HEK293T (cell line): Measurements from ENCODE around the gene SLC26A1.
A peak's percentile ranks its signal among the peaks of the same experiment; 100 is the strongest.

ENCODE experiments used
- CTCF ChIA-PET: fragments of 350-600 bp; formaldehyde crosslinking; extraction: SDS; loops from one replicate; lab custom pipeline; 2021; ENCODE audit warnings: antibody characterized with exemption, inconsistent platforms; lab: Yijun Ruan, JAX
- POLR2A ChIA-PET: fragments of 350-600 bp; formaldehyde crosslinking; extraction: SDS; loops from one replicate; lab custom pipeline; 2020; ENCODE audit warnings: antibody characterized with exemption, inconsistent platforms; lab: Yijun Ruan, JAX
- DNase-seq: peaks from one replicate; pipeline ENCODE4 v3.0.0; 2012; ENCODE audit warnings: mixed read lengths; ENCODE audit errors: extremely low spot score
- ARNT ChIP-seq: fragments of 450-650 bp; IDR thresholded peaks from 2 replicates; pipeline ENCODE4 v1.6.1; 2017; ENCODE audit warnings: mild to moderate bottlenecking
- BHLHE40 ChIP-seq: fragments of 450-650 bp; IDR thresholded peaks from 2 replicates; pipeline ENCODE4 v1.6.1; 2016; ENCODE audit warnings: mild to moderate bottlenecking, moderate library complexity, borderline replicate concordance
- CTBP1 ChIP-seq: fragments of 450-650 bp; IDR thresholded peaks from 2 replicates; pipeline ENCODE4 v1.6.1; 2016; ENCODE audit warnings: borderline replicate concordance
- ELF4 ChIP-seq: fragments of 450-650 bp; IDR thresholded peaks from 2 replicates; pipeline ENCODE4 v1.6.1; 2017; ENCODE audit warnings: antibody characterized with exemption
- FOXA1 ChIP-seq: fragments of 450-650 bp; IDR thresholded peaks from 2 replicates; pipeline ENCODE4 v1.6.1; 2016; ENCODE audit warnings: mild to moderate bottlenecking
- FOXK2 ChIP-seq: fragments of 450-650 bp; IDR thresholded peaks from 2 replicates; pipeline ENCODE4 v1.6.1; 2016; ENCODE audit warnings: mild to moderate bottlenecking
- FOXM1 ChIP-seq: fragments of 450-650 bp; IDR thresholded peaks from 2 replicates; pipeline ENCODE4 v1.6.1; 2017; ENCODE audit warnings: mild to moderate bottlenecking, borderline replicate concordance
- HDGF ChIP-seq: fragments of 450-650 bp; IDR thresholded peaks from 2 replicates; pipeline ENCODE4 v1.6.1; 2017; ENCODE audit warnings: antibody characterized with exemption, borderline replicate concordance
- L3MBTL2 ChIP-seq: fragments of 450-650 bp; conservative IDR thresholded peaks from 2 replicates; pipeline ENCODE4 v1.6.1; 2016; ENCODE audit warnings: mild to moderate bottlenecking
- LEF1 ChIP-seq: fragments of 450-650 bp; IDR thresholded peaks from 2 replicates; pipeline ENCODE4 v1.6.1; 2017; ENCODE audit warnings: mild to moderate bottlenecking, borderline replicate concordance
- NFRKB ChIP-seq: fragments of 450-650 bp; IDR thresholded peaks from 2 replicates; pipeline ENCODE4 v1.6.1; 2016; ENCODE audit warnings: mild to moderate bottlenecking, moderate library complexity
- SP1 ChIP-seq: fragments of 450-650 bp; IDR thresholded peaks from 2 replicates; pipeline ENCODE4 v1.6.1; 2017
- SUZ12 ChIP-seq: fragments of 450-650 bp; IDR thresholded peaks from 2 replicates; pipeline ENCODE4 v1.6.1; 2016; ENCODE audit warnings: mild to moderate bottlenecking
- TARDBP ChIP-seq: fragments of 450-650 bp; IDR thresholded peaks from 2 replicates; pipeline ENCODE4 v1.6.1; 2016
- ZNF384 ChIP-seq: fragments of 450-650 bp; IDR thresholded peaks from 2 replicates; pipeline ENCODE4 v1.6.1; 2016
- TF ChIP-seq, protein P1 (sequence below): fragments of 450-650 bp; IDR thresholded peaks from 2 replicates; pipeline ENCODE4 v1.6.1; 2016

SLC26A1 gene

DNA sequence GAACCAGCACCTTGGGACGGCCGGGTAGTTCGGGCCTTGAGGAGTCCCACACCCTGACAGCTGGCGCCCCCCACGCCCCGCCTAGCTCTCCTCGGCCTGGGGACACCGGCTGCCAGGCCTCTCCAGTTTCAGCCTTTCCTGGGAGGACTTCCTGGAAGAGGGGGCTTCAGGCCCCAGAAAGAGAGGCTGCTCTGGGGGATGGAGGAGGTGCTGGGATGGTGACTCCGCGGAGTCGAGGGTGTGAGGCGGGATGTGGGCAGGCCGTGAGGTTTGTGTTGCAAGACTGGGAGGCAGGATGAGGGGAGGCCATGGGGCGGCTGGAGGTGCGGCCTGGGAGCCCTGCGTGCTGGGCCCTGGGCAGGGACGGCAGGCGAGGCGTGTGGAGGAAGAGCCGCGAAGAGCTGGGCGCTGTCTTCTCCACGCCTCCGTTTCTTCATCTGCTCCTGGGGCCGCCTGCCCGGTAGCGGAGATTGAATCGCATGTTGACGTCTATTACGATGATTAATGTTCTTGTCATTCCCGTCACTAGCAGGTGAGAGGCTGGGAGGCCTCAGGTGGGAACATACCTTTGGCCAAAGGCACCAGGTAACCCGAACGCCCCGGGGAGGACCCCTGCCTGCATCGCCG, 17.3 kb upstream of the SLC26A1 start:
- ChIA-PET CTCF (no interaction called here), POLR2A (interaction anchor here (0.7 to 1.8 kb wide), 2 partner anchors 23 to 78 kb away, joined by 4 to 5 read pairs; partner anchors contain the start of genes GAK, IDUA and TMEM175)
- DNase-seq, result no peak
- TF ChIP-seq, protein P1, sequence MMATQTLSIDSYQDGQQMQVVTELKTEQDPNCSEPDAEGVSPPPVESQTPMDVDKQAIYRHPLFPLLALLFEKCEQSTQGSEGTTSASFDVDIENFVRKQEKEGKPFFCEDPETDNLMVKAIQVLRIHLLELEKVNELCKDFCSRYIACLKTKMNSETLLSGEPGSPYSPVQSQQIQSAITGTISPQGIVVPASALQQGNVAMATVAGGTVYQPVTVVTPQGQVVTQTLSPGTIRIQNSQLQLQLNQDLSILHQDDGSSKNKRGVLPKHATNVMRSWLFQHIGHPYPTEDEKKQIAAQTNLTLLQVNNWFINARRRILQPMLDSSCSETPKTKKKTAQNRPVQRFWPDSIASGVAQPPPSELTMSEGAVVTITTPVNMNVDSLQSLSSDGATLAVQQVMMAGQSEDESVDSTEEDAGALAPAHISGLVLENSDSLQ, result peak; percentile 80
- TF ChIP-seq HDGF, result no peak
- TF ChIP-seq ELF4, result no peak
- TF ChIP-seq L3MBTL2, result peak; percentile 51; the same call in 1 of the 2 replicates
- no peak for TF ChIP-seq CTBP1

- ChIA-PET CTCF (no interaction called here), POLR2A (interaction anchor here (1.8 kb wide), 1 partner anchor 23 kb away, joined by 5 read pairs; the partner anchor contains the start of gene IDUA)
- peak; percentile 94 for DNase-seq
- TF ChIP-seq NFRKB, result no peak
- no peak for TF ChIP-seq HDGF
- TF ChIP-seq FOXK2, result no peak
- TF ChIP-seq CTBP1, result 0 out of 2 replicates have a peak, but pooled peaks have one; percentile 22
- no peak for TF ChIP-seq ELF4
- TF ChIP-seq, protein P1, result no peak
Observed at GRCh38 chr4:1009542-1010394, 16.6 kb upstream of the SLC26A1 start.

GRCh38 chr4:1008840-1009541, 15.8 kb upstream of the SLC26A1 start:
- no peak for DNase-seq
- TF ChIP-seq SP1 (no peak), FOXK2 (no peak), ZNF384 (no peak), TARDBP (no peak), L3MBTL2 (no peak)
- POLR2A ChIA-PET, result interaction anchor here (1.8 kb wide), 1 partner anchor 22 kb away, joined by 5 read pairs; the partner anchor contains the start of gene IDUA
- CTCF ChIA-PET, result no interaction called here

- DNase-seq, result no peak
- TF ChIP-seq LEF1 (no peak), NFRKB (no peak), ELF4 (no peak), ZNF384 (no peak), SP1 (no peak), ARNT (no peak), BHLHE40 (no peak), FOXK2 (no peak), HDGF (no peak), L3MBTL2 (no peak), SUZ12 (no peak)
- TF ChIP-seq, protein P1, result no peak
- ChIA-PET POLR2A (no interaction called here), CTCF (interaction anchor here (0.9 kb wide), 1 partner anchor 19 kb away, joined by 3 read pairs; no protein-coding TSS in a partner anchor)
Observed at GRCh38 chr4:1006856-1007255, 13.7 kb upstream of the SLC26A1 start.

DNA sequence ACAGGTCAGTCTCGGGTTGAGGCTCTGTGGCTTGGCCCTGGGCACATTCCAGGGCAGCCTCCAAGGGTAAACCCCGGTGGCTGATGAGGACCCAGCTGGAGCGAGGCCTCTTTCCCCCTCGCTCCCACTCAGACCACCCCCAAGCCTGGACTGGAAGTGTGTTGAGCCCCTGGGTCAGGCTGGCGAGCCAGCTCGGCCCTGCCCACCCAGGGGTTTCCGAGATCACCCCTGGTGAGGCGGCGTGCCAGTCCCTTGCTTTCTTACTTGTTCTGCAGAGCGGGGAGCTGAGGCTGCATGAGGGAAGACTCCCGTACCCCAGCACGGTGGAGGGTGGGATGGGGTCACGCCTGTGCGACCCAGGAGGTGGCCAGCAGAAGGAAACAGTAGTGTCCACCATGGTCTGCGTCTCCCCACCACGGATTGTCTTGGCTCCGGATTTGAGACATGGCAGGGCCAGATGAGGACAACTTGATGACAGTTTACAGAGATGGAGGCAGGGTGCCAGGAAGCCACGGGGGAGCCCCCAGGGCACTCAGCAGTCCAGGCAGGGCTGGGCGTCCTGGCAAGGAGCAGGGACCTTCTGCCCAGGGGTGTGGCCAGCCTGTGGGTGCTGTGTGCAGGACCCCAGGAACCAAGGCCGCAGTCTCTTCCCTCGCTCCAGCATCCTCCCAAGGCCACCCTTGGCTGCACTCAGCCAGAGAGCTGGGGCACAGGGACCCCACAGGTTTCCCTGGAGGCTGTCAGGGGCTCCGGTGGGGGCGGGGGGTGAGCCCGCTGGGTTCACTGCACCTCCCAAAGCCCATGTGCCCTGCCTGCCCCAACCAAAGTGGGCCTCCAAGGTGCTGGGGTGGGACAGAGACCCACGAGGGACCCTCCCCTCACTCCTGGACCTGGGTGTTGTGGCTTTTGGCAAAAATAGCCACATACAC, 11.6 kb upstream of the SLC26A1 start:
- POLR2A ChIA-PET, result interaction anchor here (1.4 kb wide), 1 partner anchor 17 kb away, joined by 5 read pairs; no protein-coding TSS in a partner anchor
- TF ChIP-seq FOXK2, result no peak
- no peak for TF ChIP-seq ARNT
- no peak for TF ChIP-seq BHLHE40
- TF ChIP-seq L3MBTL2, result no peak
- TF ChIP-seq, protein P1, result no peak
- no peak for TF ChIP-seq SUZ12
- no peak for TF ChIP-seq LEF1
- no peak for TF ChIP-seq TARDBP
- TF ChIP-seq ELF4, result no peak
- TF ChIP-seq FOXA1, result no peak
- TF ChIP-seq NFRKB, result no peak
- no peak for TF ChIP-seq ZNF384
- TF ChIP-seq SP1, result no peak
- no peak for TF ChIP-seq CTBP1
- no peak for TF ChIP-seq HDGF
- no peak for TF ChIP-seq FOXM1
- CTCF ChIA-PET, result interaction anchor here (0.5 kb wide), 1 partner anchor 72 kb away, joined by 3 read pairs; no protein-coding TSS in a partner anchor
- no peak for DNase-seq
